ENCODE data around the gene FARS2. TPM values are rescaled to one million over a fixed set of nuclear protein-coding genes. Genes with fewer than 3 reads are reported as not detected.

The FARS2 gene
- total and polyA plus RNA-seq, 2 experiments from 2014 or later: 9.9 to 15.4 TPM

DNA sequence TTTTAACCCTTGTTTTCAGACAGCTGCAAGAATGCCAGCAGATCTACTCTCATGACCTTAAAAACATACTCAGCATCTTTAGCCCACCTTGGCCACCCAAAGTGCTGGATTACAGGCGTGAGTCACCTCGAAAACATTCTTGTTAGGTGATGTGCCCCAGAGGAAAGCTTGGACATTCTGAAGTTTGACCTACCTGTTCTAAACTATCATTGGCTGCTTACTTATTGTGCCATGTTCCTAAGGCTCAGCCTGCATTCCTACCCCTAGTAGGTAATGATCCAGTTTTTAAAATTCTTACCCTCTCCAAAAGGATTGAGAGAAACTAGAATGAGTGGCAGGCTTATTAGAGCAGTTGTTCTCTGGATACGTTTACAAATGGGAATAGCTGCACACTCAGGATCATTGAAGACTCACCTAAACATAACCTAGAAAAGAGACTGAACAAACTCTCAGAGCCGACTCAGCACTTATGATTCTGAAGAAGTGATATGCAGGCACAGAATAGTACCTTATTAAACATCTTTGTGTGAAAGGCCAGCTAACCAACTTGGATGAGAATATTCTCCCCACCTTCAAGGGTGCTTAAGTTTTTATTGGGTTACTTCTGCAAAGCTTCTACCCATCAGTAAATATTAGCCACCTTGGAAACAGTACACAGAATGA, 383.3 kb downstream of the FARS2 start:
- Histone ChIP-seq H3K27ac (no peak overlapping the region), H3K4me3 (no peak overlapping the region), H4K20me1 (ENCODE audit: insufficient read depth, poor library complexity, severe bottlenecking) (no peaks in the 10 kb centered on the region), H3K27me3 (no peaks in the 10 kb centered on the region), H2AFZ (no peak overlapping the region), H3K9me2 (replicated peaks; ENCODE audit: insufficient read depth) (no peaks in the 10 kb centered on the region), H3K79me2 (no peaks in the 10 kb centered on the region), H3K36me3 (replicated peaks; ENCODE audit: insufficient read depth, low read depth) (no peaks in the 10 kb centered on the region), H3K4me2 (no peak overlapping the region), H3K9me3 (ENCODE audit: low read depth) (no peaks in the 10 kb centered on the region), H3K4me1 (ENCODE audit: insufficient read depth) (no peaks in the 10 kb centered on the region)
- no peak for DNase-seq (ENCODE audit: low spot score)
- TF ChIP-seq, protein P1, sequence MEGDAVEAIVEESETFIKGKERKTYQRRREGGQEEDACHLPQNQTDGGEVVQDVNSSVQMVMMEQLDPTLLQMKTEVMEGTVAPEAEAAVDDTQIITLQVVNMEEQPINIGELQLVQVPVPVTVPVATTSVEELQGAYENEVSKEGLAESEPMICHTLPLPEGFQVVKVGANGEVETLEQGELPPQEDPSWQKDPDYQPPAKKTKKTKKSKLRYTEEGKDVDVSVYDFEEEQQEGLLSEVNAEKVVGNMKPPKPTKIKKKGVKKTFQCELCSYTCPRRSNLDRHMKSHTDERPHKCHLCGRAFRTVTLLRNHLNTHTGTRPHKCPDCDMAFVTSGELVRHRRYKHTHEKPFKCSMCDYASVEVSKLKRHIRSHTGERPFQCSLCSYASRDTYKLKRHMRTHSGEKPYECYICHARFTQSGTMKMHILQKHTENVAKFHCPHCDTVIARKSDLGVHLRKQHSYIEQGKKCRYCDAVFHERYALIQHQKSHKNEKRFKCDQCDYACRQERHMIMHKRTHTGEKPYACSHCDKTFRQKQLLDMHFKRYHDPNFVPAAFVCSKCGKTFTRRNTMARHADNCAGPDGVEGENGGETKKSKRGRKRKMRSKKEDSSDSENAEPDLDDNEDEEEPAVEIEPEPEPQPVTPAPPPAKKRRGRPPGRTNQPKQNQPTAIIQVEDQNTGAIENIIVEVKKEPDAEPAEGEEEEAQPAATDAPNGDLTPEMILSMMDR (IDR thresholded peaks at IDR 0.05; ENCODE audit: poor library complexity): no peak
- TF ChIP-seq EZH2 (IDR thresholded peaks at IDR 0.05; ENCODE audit: borderline replicate concordance): no peak
- TF ChIP-seq EZH2phosphoT487 (IDR thresholded peaks at IDR 0.05; ENCODE audit: low read depth, severe bottlenecking, unreplicated experiment): no peak
- WGBS (ENCODE audit: low lambda C conversion rate, missing lambda C conversion rate): 89% methylated on average over 4 of the region's 4 CpGs

DNA sequence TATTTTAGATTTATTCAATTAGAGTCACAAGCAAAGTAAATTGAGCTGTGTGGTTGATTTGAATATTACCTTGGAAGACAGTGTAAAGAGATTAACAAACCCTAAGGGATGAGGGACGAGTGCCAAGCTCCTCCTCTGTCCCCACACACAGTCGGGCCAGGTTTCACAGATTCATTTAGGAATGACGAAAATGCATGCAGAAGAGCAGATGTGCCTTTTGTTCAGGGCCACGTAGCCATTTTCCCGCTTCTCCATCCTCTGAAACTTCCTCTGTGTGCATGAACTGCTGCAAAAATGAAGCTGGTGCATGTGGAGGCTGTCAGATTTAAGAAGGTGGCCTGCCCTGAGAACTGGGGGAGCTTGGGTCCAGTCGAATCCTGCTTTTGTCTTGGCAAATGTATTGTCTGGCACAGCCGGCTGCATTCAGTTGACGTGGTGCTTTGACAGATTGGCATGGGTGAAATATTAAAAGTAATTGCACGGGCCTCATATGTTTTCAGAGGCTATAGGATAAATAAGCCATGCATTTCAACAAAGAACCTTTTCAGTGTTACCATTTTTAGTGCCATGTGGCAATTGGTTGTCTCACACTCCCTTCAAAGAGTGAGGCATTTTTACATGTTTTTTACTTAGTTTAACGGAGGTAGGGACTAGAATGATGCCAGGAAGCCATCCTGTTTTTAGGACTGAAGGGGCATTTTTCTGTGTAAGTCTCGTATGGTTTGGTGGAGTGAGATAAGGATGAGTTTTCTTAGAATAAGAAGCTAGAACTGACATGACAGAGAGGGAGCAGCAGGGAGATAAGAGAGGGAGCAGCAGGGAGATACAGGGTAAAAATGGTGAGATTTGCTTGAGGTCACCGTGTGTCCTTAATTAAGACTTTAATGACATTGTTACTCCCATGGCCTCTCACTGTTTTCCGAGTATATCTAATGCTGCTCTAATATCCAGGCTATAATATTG, 384.3 kb downstream of the FARS2 start:
- no peaks in the 10 kb centered on the region for H3K36me3 ChIP-seq (replicated peaks; ENCODE audit: insufficient read depth, low read depth)
- no peak overlapping the region for H2AFZ ChIP-seq
- whole genome bisulfite sequencing (ENCODE audit: low lambda C conversion rate, missing lambda C conversion rate): 81% methylated on average over 13 of the region's 13 CpGs
- H4K20me1 ChIP-seq (ENCODE audit: insufficient read depth, poor library complexity, severe bottlenecking): no peaks in the 10 kb centered on the region
- no peaks in the 10 kb centered on the region for H3K9me3 ChIP-seq (ENCODE audit: low read depth)
- H3K4me1 ChIP-seq (ENCODE audit: insufficient read depth): no peaks in the 10 kb centered on the region
- no peaks in the 10 kb centered on the region for H3K79me2 ChIP-seq
- H3K4me2 ChIP-seq: no peak overlapping the region
- TF ChIP-seq EZH2 (IDR thresholded peaks at IDR 0.05; ENCODE audit: borderline replicate concordance) (no peak), EZH2phosphoT487 (IDR thresholded peaks at IDR 0.05; ENCODE audit: low read depth, severe bottlenecking, unreplicated experiment) (no peak)
- TF ChIP-seq, protein P1 (IDR thresholded peaks at IDR 0.05; ENCODE audit: poor library complexity): no peak
- no peak overlapping the region for H3K4me3 ChIP-seq
- no peak overlapping the region for H3K27ac ChIP-seq
- no peaks in the 10 kb centered on the region for H3K9me2 ChIP-seq (replicated peaks; ENCODE audit: insufficient read depth)
- H3K27me3 ChIP-seq: no peaks in the 10 kb centered on the region
- DNase-seq (ENCODE audit: low spot score): no peak

DNA sequence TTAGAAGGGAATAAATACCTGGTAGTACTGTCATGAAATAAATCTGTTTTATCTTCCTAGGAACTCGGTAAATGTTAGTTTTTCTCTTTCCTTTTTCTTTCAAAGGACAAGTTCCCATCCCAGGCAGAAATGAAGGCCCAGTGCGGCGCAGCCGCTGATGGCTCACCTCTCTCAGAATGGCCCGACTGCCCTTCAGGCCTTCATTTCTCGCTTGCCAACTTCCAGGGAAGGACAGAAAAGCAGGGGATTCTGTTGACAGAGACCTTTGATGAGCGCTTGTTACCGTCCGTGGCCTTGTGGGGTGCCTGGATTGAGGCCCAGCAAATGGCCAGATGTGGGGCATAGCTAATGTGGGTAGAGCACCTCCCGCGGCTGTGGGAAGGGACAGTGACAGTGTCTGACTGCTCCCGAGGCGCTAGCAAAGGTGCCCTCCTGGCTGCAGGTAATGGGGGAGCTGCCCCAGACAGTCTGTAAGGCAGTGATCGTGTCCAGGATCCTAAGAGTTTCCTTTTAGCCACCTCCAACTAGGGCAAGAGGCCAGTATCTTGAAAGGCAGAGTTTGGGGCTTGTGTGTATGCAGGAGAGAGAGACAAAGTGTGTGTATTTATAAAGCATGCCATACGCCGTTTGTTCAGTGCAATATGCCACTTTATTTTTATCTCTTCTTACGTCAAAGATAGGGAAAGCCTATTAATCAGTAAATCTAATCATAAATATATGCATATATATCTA, 391.3 kb downstream of the FARS2 start:
- no peak overlapping the region for H2AFZ ChIP-seq
- DNase-seq (ENCODE audit: low spot score): no peak
- no peaks in the 10 kb centered on the region for H3K9me3 ChIP-seq (ENCODE audit: low read depth)
- no peak overlapping the region for H3K4me3 ChIP-seq
- no peaks in the 10 kb centered on the region for H4K20me1 ChIP-seq (ENCODE audit: insufficient read depth, poor library complexity, severe bottlenecking)
- no peak overlapping the region for H3K27ac ChIP-seq
- no peaks in the 10 kb centered on the region for H3K27me3 ChIP-seq
- H3K4me2 ChIP-seq: no peak overlapping the region
- no peaks in the 10 kb centered on the region for H3K4me1 ChIP-seq (ENCODE audit: insufficient read depth)
- TF ChIP-seq, protein P1 (IDR thresholded peaks at IDR 0.05; ENCODE audit: poor library complexity): no peak
- TF ChIP-seq EZH2phosphoT487 (IDR thresholded peaks at IDR 0.05; ENCODE audit: low read depth, severe bottlenecking, unreplicated experiment) (no peak), EZH2 (IDR thresholded peaks at IDR 0.05; ENCODE audit: borderline replicate concordance) (no peak)
- H3K79me2 ChIP-seq: no peaks in the 10 kb centered on the region
- WGBS (ENCODE audit: low lambda C conversion rate, missing lambda C conversion rate): 96% methylated on average over 16 of the region's 17 CpGs
- H3K9me2 ChIP-seq (replicated peaks; ENCODE audit: insufficient read depth): no peaks in the 10 kb centered on the region
- no peaks in the 10 kb centered on the region for H3K36me3 ChIP-seq (replicated peaks; ENCODE audit: insufficient read depth, low read depth)

Data from hepatocyte (in vitro differentiated cells).